ENCODE results near the gene DIAPH3. TPM values are rescaled to one million over a fixed set of nuclear protein-coding genes. Genes with fewer than 3 reads are reported as not detected.
A peak's percentile ranks its signal among the peaks of the same experiment; 100 is the strongest.

The DIAPH3 gene
- total and polyA plus RNA-seq, 7 experiments from 2014 or later: 0.37 to 17.5 TPM; not detected in 5

DNA sequence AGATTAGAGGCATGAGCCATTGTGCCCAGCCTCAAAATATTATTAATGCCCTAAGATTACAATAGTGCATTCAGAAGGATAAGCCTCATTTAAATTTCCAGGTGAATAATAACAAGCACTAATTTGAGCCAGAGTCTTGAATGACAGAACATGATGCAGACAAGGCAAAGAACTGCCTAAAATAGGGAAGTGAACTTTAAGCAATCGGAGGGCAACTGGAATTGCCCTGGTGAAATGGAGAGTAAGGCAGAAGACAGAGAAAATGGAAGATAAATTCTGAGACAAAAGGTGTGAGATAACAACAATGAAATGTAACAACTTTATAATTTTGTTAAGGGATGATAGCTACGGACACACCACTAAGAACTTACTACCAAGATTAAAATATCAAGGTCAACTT, 199.9 kb downstream of the DIAPH3 start:
- H3K27ac ChIP-seq (ENCODE audit: low read depth, low read length): no peak overlapping the region
- Mint-ChIP-seq H3K4me3 (no peak overlapping the region), H3K27ac (no peak overlapping the region), H3K4me1 (no peaks in the 10 kb centered on the region), H3K27me3 (no peaks in the 10 kb centered on the region), H3K36me3 (peaks cover 0 to 2% (median 0%) of the 10 kb centered on the region in 5 donors), H3K9me3 (peaks cover 0 to 1% (median 0%) of the 10 kb centered on the region in 11 donors)
- POLR2A ChIA-PET: no interaction called here
- intact Hi-C loops (cut with micrococcal nuclease): no loop called here
- ATAC-seq: no peak
- H3K4me3 ChIP-seq (ENCODE audit: low read length): no peak overlapping the region
- H3K27me3 ChIP-seq (ENCODE audit: control insufficient read depth in 2 of 2, insufficient read depth in 2 of 2, low read length in 2 of 2): no peaks in the 10 kb centered on the region
- H3K36me3 ChIP-seq (ENCODE audit: control insufficient read depth in 2 of 3, insufficient read depth in 3 of 3, low read length in 3 of 3): no peaks in the 10 kb centered on the region
- DNase-seq: no peak
- H3K4me1 ChIP-seq (ENCODE audit: control insufficient read depth in 2 of 2, insufficient read depth in 2 of 2, low read length in 2 of 2): no peaks in the 10 kb centered on the region
- CTCF ChIA-PET: no interaction called here
- H3K9me3 ChIP-seq (ENCODE audit: control insufficient read depth in 2 of 3, low read length in 3 of 3): no peaks in the 10 kb centered on the region

- Histone ChIP-seq H3K27me3 (ENCODE audit: control insufficient read depth in 2 of 2, insufficient read depth in 2 of 2, low read length in 2 of 2) (no peaks in the 10 kb centered on the region), H3K4me3 (ENCODE audit: low read length) (no peak overlapping the region), H3K4me1 (ENCODE audit: control insufficient read depth in 2 of 2, insufficient read depth in 2 of 2, low read length in 2 of 2) (no peaks in the 10 kb centered on the region), H3K36me3 (ENCODE audit: control insufficient read depth in 2 of 3, insufficient read depth in 3 of 3, low read length in 3 of 3) (no peaks in the 10 kb centered on the region), H3K9me3 (ENCODE audit: control insufficient read depth in 2 of 3, low read length in 3 of 3) (no peaks in the 10 kb centered on the region), H3K27ac (ENCODE audit: low read depth, low read length) (no peak overlapping the region)
- Mint-ChIP-seq H3K36me3 (peaks cover 0 to 2% (median 0%) of the 10 kb centered on the region in 5 donors), H3K27ac (no peak overlapping the region), H3K9me3 (peaks cover 0 to 1% (median 0%) of the 10 kb centered on the region in 11 donors), H3K4me1 (no peaks in the 10 kb centered on the region), H3K4me3 (no peak overlapping the region), H3K27me3 (no peaks in the 10 kb centered on the region)
- ATAC-seq: no peak
- POLR2A ChIA-PET: no interaction called here
- intact Hi-C loops (cut with micrococcal nuclease): no loop called here
- DNase-seq: no peak
- CTCF ChIA-PET: no interaction called here
Measured at GRCh38 chr13:59963383-59963782, 200.3 kb downstream of the DIAPH3 start.

DNA sequence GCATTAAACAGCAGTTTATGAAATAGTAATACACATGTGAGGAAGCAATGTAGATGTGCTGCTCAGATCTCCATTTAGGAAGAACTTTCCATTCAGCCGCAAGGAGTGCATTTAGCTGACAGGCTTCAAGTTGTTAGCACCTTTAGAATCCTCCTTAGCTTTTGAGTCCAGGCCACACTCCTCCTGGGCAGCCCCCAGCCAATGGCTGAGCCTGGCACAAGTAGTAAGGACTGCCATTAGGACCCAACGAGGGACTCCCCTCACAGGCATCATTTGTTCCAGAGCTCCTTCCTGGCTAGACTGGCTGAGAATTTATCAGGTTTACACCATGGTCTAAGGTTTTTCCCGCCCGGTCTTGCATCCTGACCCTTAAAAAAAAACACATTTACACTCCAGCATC, 201.4 kb downstream of the DIAPH3 start:
- ATAC-seq (no peak), DNase-seq (no peak)
- ChIA-PET CTCF (no interaction called here), POLR2A (no interaction called here)
- no peaks in the 10 kb centered on the region for H3K27me3 ChIP-seq (ENCODE audit: control insufficient read depth in 2 of 2, insufficient read depth in 2 of 2, low read length in 2 of 2)
- H3K4me3 Mint-ChIP-seq: no peak overlapping the region
- no peaks in the 10 kb centered on the region for H3K4me1 Mint-ChIP-seq
- no peaks in the 10 kb centered on the region for H3K9me3 ChIP-seq (ENCODE audit: control insufficient read depth in 2 of 3, low read length in 3 of 3)
- H3K36me3 ChIP-seq (ENCODE audit: control insufficient read depth in 2 of 3, insufficient read depth in 3 of 3, low read length in 3 of 3): no peaks in the 10 kb centered on the region
- H3K9me3 Mint-ChIP-seq: peaks cover 0 to 2% (median 0%) of the 10 kb centered on the region in 11 donors
- peaks cover 0 to 4% (median 0%) of the 10 kb centered on the region in 5 donors for H3K36me3 Mint-ChIP-seq
- no peak overlapping the region for H3K27ac ChIP-seq (ENCODE audit: low read depth, low read length)
- H3K27me3 Mint-ChIP-seq: no peaks in the 10 kb centered on the region
- H3K4me1 ChIP-seq (ENCODE audit: control insufficient read depth in 2 of 2, insufficient read depth in 2 of 2, low read length in 2 of 2): no peaks in the 10 kb centered on the region
- H3K27ac Mint-ChIP-seq: no peak overlapping the region
- intact Hi-C loops (cut with micrococcal nuclease): no loop called here
- no peak overlapping the region for H3K4me3 ChIP-seq (ENCODE audit: low read length)

DNA sequence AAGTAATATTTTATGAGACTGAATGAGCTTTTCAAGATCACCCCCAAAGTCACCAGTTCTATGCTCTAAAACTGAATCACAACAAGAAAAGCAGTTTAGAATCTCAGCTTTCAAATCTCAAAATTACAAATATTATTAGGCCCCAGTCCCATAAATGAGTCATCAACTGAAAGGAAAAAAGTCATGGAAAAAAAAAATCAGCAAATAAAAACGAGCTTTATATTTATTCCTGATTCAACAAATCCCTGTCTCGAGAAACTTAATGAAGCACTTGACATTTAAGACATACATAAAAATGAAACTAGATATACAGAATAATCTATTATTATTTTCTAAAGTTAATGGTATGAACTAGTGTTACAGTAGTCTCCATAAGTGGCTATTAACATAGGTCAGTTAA, 203.0 kb downstream of the DIAPH3 start:
- ChIA-PET POLR2A (no interaction called here), CTCF (no interaction called here)
- H3K27me3 Mint-ChIP-seq: no peaks in the 10 kb centered on the region
- peaks cover 0 to 17% (median 0%) of the 10 kb centered on the region in 5 donors for H3K36me3 Mint-ChIP-seq
- peaks cover 0 to 15% (median 3%) of the 10 kb centered on the region in 11 donors for H3K9me3 Mint-ChIP-seq
- H3K4me1 ChIP-seq (ENCODE audit: control insufficient read depth in 2 of 2, insufficient read depth in 2 of 2, low read length in 2 of 2): no peaks in the 10 kb centered on the region
- no peak overlapping the region for H3K4me3 ChIP-seq (ENCODE audit: low read length)
- no peaks in the 10 kb centered on the region for H3K4me1 Mint-ChIP-seq
- intact Hi-C loops (cut with micrococcal nuclease): no loop called here
- no peak overlapping the region for H3K27ac Mint-ChIP-seq
- no peak overlapping the region for H3K27ac ChIP-seq (ENCODE audit: low read depth, low read length)
- ATAC-seq: no peak
- H3K27me3 ChIP-seq (ENCODE audit: control insufficient read depth in 2 of 2, insufficient read depth in 2 of 2, low read length in 2 of 2): no peaks in the 10 kb centered on the region
- no peaks in the 10 kb centered on the region for H3K36me3 ChIP-seq (ENCODE audit: control insufficient read depth in 2 of 3, insufficient read depth in 3 of 3, low read length in 3 of 3)
- H3K9me3 ChIP-seq (ENCODE audit: control insufficient read depth in 2 of 3, low read length in 3 of 3): no peaks in the 10 kb centered on the region
- no peak for DNase-seq
- H3K4me3 Mint-ChIP-seq: no peak overlapping the region

DNA sequence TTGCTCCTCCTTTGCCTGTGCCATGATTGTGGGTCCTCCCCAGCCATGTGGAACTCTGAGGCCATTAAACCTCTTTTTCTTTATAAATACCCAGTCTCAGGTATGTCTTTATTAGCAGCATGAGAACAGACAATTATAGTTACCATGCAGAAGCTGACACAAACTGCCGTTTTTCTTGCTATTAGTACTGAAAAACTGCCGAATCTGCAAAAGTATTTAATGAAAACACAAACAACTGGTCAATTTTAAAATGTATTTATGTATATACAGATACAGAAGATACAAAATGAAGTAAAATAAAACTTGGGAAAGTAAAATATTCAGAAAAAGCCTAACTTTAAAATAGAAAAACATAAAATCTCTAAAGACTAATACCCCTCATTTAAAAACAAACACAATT, 206.3 kb downstream of the DIAPH3 start:
- H3K9me3 ChIP-seq (ENCODE audit: control insufficient read depth in 2 of 3, low read length in 3 of 3): no peaks in the 10 kb centered on the region
- Mint-ChIP-seq H3K36me3 (peaks cover 0 to 20% (median 3%) of the 10 kb centered on the region in 5 donors), H3K9me3 (peaks cover 0 to 20% (median 8%) of the 10 kb centered on the region in 11 donors), H3K4me3 (no peak overlapping the region), H3K27ac (no peak overlapping the region), H3K27me3 (no peaks in the 10 kb centered on the region), H3K4me1 (no peaks in the 10 kb centered on the region)
- no peak overlapping the region for H3K27ac ChIP-seq (ENCODE audit: low read depth, low read length)
- no peak for ATAC-seq
- POLR2A ChIA-PET: no interaction called here
- no peaks in the 10 kb centered on the region for H3K36me3 ChIP-seq (ENCODE audit: control insufficient read depth in 2 of 3, insufficient read depth in 3 of 3, low read length in 3 of 3)
- CTCF ChIA-PET: no interaction called here
- H3K4me3 ChIP-seq (ENCODE audit: low read length): no peak overlapping the region
- H3K4me1 ChIP-seq (ENCODE audit: control insufficient read depth in 2 of 2, insufficient read depth in 2 of 2, low read length in 2 of 2): no peaks in the 10 kb centered on the region
- intact Hi-C loops (cut with micrococcal nuclease): no loop called here
- no peaks in the 10 kb centered on the region for H3K27me3 ChIP-seq (ENCODE audit: control insufficient read depth in 2 of 2, insufficient read depth in 2 of 2, low read length in 2 of 2)
- DNase-seq: no peak

DNA sequence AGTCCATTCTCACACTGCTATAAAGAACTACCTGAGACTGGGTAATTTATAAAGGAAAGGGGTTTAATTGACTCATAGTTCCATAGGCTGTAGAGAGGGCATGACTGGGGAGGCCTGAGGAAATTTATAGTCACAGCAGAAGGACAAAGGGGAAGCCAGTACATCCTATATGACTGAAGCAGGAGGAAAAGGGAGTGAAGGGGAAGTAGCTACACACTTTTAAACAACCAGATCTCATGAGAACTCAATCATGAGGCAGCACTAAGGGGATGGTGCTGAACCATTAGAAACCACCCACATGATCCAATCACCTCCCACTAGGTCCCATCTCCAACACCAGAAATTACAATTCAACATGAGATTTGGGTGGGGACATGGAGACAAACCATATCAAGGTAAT, 209.1 kb downstream of the DIAPH3 start:
- no peaks in the 10 kb centered on the region for H3K9me3 ChIP-seq (ENCODE audit: control insufficient read depth in 2 of 3, low read length in 3 of 3)
- no peaks in the 10 kb centered on the region for H3K4me1 ChIP-seq (ENCODE audit: control insufficient read depth in 2 of 2, insufficient read depth in 2 of 2, low read length in 2 of 2)
- peaks cover 0 to 20% (median 3%) of the 10 kb centered on the region in 5 donors for H3K36me3 Mint-ChIP-seq
- H3K27ac Mint-ChIP-seq: no peak overlapping the region
- peaks cover 0 to 20% (median 8%) of the 10 kb centered on the region in 11 donors for H3K9me3 Mint-ChIP-seq
- ATAC-seq: no peak
- CTCF ChIA-PET: no interaction called here
- H3K27me3 ChIP-seq (ENCODE audit: control insufficient read depth in 2 of 2, insufficient read depth in 2 of 2, low read length in 2 of 2): no peaks in the 10 kb centered on the region
- no peak overlapping the region for H3K4me3 Mint-ChIP-seq
- H3K36me3 ChIP-seq (ENCODE audit: control insufficient read depth in 2 of 3, insufficient read depth in 3 of 3, low read length in 3 of 3): no peaks in the 10 kb centered on the region
- H3K4me3 ChIP-seq (ENCODE audit: low read length): no peak overlapping the region
- intact Hi-C loops (cut with micrococcal nuclease): no loop called here
- POLR2A ChIA-PET: no interaction called here
- DNase-seq: no peak
- no peak overlapping the region for H3K27ac ChIP-seq (ENCODE audit: low read depth, low read length)
- H3K4me1 Mint-ChIP-seq: no peaks in the 10 kb centered on the region
- H3K27me3 Mint-ChIP-seq: no peaks in the 10 kb centered on the region

- Mint-ChIP-seq H3K27me3 (no peaks in the 10 kb centered on the region), H3K36me3 (peaks cover 0 to 9% (median 3%) of the 10 kb centered on the region in 5 donors), H3K4me1 (no peaks in the 10 kb centered on the region), H3K4me3 (no peak overlapping the region), H3K9me3 (peaks cover 0 to 10% (median 8%) of the 10 kb centered on the region in 11 donors), H3K27ac (peak overlapping the region in 1 of 9 donors; percentile 16)
- Histone ChIP-seq H3K4me1 (ENCODE audit: control insufficient read depth in 2 of 2, insufficient read depth in 2 of 2, low read length in 2 of 2) (no peaks in the 10 kb centered on the region), H3K4me3 (ENCODE audit: low read length) (no peak overlapping the region), H3K9me3 (ENCODE audit: control insufficient read depth in 2 of 3, low read length in 3 of 3) (no peaks in the 10 kb centered on the region), H3K36me3 (ENCODE audit: control insufficient read depth in 2 of 3, insufficient read depth in 3 of 3, low read length in 3 of 3) (no peaks in the 10 kb centered on the region), H3K27me3 (ENCODE audit: control insufficient read depth in 2 of 2, insufficient read depth in 2 of 2, low read length in 2 of 2) (no peaks in the 10 kb centered on the region), H3K27ac (ENCODE audit: low read depth, low read length) (no peak overlapping the region)
- ChIA-PET POLR2A (no interaction called here), CTCF (no interaction called here)
- ATAC-seq (no peak), DNase-seq (no peak)
- intact Hi-C loops (cut with micrococcal nuclease): no loop called here
Measured at GRCh38 chr13:59951011-59951410, 212.7 kb downstream of the DIAPH3 start.
